H1 (cell line): ENCODE data around the gene RPS17. TPM values are rescaled to one million over a fixed set of nuclear protein-coding genes. Genes with fewer than 3 reads are reported as not detected.
A peak's percentile ranks its signal among the peaks of the same experiment; 100 is the strongest.

Experiments used
- ASH2L ChIP-seq: fragments of 200-600, 300-600 bp; sonication (generic); IDR thresholded peaks from one replicate; pipeline ENCODE4 v1.7.1; 2017; ENCODE audit warnings: low read length
- BCL11A ChIP-seq, 2 experiments: IDR thresholded peaks; one replicate each; pipeline ENCODE4 v1.6.1; 2011; ENCODE audit warnings: low read depth in 2 of 2, low read length in 2 of 2, mild to moderate bottlenecking in 2 of 2
- BRCA1 ChIP-seq: IDR thresholded peaks from 2 replicates; pipeline ENCODE4 v1.6.1; 2012; ENCODE audit warnings: low read depth, low read length, improper control_type of control experiment
- CHD2 ChIP-seq: IDR thresholded peaks from 2 replicates; pipeline ENCODE4 v1.6.1; 2012; ENCODE audit warnings: low read length, improper control_type of control experiment
- CTBP2 ChIP-seq: IDR thresholded peaks from 2 replicates; pipeline ENCODE4 v1.7.0; 2011; ENCODE audit warnings: borderline replicate concordance, mild to moderate bottlenecking, moderate library complexity, mixed read lengths, low read length; ENCODE audit not compliant: insufficient read depth, insufficient read length
- POLR2AphosphoS5 ChIP-seq: IDR thresholded peaks from 2 replicates; pipeline ENCODE4 v1.6.1; 2011; ENCODE audit warnings: low read depth, low read length
- RAD21 ChIP-seq, 2 experiments: IDR thresholded peaks in 1 of 2; conservative IDR thresholded peaks in 1 of 2; 2 replicates each; pipeline ENCODE4 v1.6.1; 2011; ENCODE audit warnings: low read depth in 2 of 2, low read length in 2 of 2, improper control_type of control experiment in 1 of 2, inconsistent platforms in 1 of 2, mild to moderate bottlenecking in 1 of 2, moderate library complexity in 1 of 2
- SRF ChIP-seq: IDR thresholded peaks from 2 replicates; pipeline ENCODE4 v1.6.1; 2011; ENCODE audit warnings: mild to moderate bottlenecking, low read depth, low read length, moderate library complexity
- TEAD4 ChIP-seq: IDR thresholded peaks from 2 replicates; pipeline ENCODE4 v1.6.1; 2012; ENCODE audit warnings: low read depth, low read length, inconsistent platforms, mixed read lengths
- polyA plus RNA-seq, 7 experiments: library from polyadenylated mRNA; depleted of rRNA in 3 of 7; stranded (reverse) in 5 of 7; unstranded in 2 of 7; fragments of >200 nt in 5 of 7; fragments of 200-250 nt in 2 of 7; gene quantifications; 1 replicate in 5 of 7; 2 replicates in 1 of 7; 4 replicates in 1 of 7; pipeline versions ENCODE4 v1.2.1 to v1.2.3, GENCODE V29; 2011 to 2013; ENCODE audit warnings: missing spikeins in 2 of 7, mixed read lengths in 2 of 7
- total RNA-seq: library from RNA; stranded (reverse); fragmentation: NEBNext Ultra II Directional; extraction: Animal tissue kit (Norgen Biotek cat#: 25700); gene quantifications from 2 replicates; pipeline ENCODE4 v1.2.1, GENCODE V29; 2021
- TF ChIP-seq, protein P1 (sequence below): fragments of 300-600 bp; sonication (generic); IDR thresholded peaks from 2 replicates; pipeline ENCODE4 v1.7.1; 2012; ENCODE audit warnings: low read length, moderate library complexity, mild to moderate bottlenecking, inconsistent platforms; ENCODE audit not compliant: insufficient replicate concordance

The RPS17 gene
- total and polyA plus RNA-seq, 2 of the 8 experiments (the other 6 are each of a cell fraction or from before 2014, with no cell fraction given): 2,416 to 5,590 TPM

- TF ChIP-seq BRCA1 (no peak), CHD2 (peak; percentile 38; the same call in 1 of the 2 replicates), CTBP2 (no peak), BCL11A (IDR thresholded peaks at IDR 0.05; ENCODE audit: low read depth in 2 of 2, low read length in 2 of 2) (no peak), POLR2AphosphoS5 (peak; percentile 76), TEAD4 (no peak), ASH2L (no peak), SRF (no peak), RAD21 (IDR thresholded peaks at IDR 0.05 in 1 of 2, conservative IDR thresholded peaks at IDR 0.05 in 1 of 2; ENCODE audit: low read depth in 2 of 2, low read length in 2 of 2) (no peak)
- TF ChIP-seq, protein P1, sequence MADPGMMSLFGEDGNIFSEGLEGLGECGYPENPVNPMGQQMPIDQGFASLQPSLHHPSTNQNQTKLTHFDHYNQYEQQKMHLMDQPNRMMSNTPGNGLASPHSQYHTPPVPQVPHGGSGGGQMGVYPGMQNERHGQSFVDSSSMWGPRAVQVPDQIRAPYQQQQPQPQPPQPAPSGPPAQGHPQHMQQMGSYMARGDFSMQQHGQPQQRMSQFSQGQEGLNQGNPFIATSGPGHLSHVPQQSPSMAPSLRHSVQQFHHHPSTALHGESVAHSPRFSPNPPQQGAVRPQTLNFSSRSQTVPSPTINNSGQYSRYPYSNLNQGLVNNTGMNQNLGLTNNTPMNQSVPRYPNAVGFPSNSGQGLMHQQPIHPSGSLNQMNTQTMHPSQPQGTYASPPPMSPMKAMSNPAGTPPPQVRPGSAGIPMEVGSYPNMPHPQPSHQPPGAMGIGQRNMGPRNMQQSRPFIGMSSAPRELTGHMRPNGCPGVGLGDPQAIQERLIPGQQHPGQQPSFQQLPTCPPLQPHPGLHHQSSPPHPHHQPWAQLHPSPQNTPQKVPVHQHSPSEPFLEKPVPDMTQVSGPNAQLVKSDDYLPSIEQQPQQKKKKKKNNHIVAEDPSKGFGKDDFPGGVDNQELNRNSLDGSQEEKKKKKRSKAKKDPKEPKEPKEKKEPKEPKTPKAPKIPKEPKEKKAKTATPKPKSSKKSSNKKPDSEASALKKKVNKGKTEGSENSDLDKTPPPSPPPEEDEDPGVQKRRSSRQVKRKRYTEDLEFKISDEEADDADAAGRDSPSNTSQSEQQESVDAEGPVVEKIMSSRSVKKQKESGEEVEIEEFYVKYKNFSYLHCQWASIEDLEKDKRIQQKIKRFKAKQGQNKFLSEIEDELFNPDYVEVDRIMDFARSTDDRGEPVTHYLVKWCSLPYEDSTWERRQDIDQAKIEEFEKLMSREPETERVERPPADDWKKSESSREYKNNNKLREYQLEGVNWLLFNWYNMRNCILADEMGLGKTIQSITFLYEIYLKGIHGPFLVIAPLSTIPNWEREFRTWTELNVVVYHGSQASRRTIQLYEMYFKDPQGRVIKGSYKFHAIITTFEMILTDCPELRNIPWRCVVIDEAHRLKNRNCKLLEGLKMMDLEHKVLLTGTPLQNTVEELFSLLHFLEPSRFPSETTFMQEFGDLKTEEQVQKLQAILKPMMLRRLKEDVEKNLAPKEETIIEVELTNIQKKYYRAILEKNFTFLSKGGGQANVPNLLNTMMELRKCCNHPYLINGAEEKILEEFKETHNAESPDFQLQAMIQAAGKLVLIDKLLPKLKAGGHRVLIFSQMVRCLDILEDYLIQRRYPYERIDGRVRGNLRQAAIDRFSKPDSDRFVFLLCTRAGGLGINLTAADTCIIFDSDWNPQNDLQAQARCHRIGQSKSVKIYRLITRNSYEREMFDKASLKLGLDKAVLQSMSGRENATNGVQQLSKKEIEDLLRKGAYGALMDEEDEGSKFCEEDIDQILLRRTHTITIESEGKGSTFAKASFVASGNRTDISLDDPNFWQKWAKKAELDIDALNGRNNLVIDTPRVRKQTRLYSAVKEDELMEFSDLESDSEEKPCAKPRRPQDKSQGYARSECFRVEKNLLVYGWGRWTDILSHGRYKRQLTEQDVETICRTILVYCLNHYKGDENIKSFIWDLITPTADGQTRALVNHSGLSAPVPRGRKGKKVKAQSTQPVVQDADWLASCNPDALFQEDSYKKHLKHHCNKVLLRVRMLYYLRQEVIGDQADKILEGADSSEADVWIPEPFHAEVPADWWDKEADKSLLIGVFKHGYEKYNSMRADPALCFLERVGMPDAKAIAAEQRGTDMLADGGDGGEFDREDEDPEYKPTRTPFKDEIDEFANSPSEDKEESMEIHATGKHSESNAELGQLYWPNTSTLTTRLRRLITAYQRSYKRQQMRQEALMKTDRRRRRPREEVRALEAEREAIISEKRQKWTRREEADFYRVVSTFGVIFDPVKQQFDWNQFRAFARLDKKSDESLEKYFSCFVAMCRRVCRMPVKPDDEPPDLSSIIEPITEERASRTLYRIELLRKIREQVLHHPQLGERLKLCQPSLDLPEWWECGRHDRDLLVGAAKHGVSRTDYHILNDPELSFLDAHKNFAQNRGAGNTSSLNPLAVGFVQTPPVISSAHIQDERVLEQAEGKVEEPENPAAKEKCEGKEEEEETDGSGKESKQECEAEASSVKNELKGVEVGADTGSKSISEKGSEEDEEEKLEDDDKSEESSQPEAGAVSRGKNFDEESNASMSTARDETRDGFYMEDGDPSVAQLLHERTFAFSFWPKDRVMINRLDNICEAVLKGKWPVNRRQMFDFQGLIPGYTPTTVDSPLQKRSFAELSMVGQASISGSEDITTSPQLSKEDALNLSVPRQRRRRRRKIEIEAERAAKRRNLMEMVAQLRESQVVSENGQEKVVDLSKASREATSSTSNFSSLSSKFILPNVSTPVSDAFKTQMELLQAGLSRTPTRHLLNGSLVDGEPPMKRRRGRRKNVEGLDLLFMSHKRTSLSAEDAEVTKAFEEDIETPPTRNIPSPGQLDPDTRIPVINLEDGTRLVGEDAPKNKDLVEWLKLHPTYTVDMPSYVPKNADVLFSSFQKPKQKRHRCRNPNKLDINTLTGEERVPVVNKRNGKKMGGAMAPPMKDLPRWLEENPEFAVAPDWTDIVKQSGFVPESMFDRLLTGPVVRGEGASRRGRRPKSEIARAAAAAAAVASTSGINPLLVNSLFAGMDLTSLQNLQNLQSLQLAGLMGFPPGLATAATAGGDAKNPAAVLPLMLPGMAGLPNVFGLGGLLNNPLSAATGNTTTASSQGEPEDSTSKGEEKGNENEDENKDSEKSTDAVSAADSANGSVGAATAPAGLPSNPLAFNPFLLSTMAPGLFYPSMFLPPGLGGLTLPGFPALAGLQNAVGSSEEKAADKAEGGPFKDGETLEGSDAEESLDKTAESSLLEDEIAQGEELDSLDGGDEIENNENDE: no peak
Measured at GRCh38 chr15:82535566-82536408, 4.5 kb downstream of the RPS17 start (continued).
